RCC 7860 (cell line): ENCODE results near the gene LSS.
"Not testable (repeated sequence)": the region's sequence is repeated elsewhere in the genome, so short reads cannot be mapped to it uniquely, and the experiment has no call there.

ENCODE experiments used
- DNase-seq: peaks from one replicate; pipeline ENCODE4 v3.0.0-alpha.2; 2015; ENCODE audit warnings: low spot score
- FAIRE-seq: peaks from 2 replicates; lab custom pipeline; 2012; peaks lifted over from hg19 to GRCh38; lab: Jason Lieb, UNC

Gene LSS

DNA sequence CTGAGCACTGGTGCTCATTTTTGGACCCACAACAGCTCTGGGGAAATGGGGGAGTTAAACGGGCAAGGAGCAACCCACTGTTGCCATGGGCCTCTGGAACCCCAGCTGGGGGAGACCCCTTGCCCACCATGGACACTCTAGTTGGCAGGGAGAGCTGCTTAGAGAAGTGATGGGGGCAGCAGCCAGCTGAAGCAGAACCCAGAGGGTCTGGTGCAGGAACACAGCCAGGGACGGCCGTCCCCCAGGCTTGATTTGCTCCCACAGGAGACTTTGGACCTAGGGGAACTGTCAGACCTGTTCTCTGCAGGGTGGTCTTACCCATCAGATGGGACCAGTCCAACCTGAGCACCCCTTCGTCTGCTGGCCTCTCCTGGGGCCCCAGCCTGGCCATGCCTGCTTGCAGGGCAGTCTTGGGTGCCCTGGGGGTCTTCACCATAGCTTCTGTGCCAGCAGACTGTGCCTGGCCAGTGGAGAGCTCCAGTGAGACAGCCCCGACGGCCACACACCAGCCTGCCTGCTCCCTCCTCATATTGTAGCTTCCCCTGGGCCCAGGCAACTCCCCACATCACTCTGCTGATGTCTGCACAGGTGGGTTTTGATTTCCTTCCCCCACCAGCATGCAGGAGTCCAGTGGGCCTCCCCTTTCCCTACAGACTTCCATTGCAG lies 55.6 kb downstream of the LSS start:
- no peak for FAIRE-seq
- no peak for DNase-seq

DNA sequence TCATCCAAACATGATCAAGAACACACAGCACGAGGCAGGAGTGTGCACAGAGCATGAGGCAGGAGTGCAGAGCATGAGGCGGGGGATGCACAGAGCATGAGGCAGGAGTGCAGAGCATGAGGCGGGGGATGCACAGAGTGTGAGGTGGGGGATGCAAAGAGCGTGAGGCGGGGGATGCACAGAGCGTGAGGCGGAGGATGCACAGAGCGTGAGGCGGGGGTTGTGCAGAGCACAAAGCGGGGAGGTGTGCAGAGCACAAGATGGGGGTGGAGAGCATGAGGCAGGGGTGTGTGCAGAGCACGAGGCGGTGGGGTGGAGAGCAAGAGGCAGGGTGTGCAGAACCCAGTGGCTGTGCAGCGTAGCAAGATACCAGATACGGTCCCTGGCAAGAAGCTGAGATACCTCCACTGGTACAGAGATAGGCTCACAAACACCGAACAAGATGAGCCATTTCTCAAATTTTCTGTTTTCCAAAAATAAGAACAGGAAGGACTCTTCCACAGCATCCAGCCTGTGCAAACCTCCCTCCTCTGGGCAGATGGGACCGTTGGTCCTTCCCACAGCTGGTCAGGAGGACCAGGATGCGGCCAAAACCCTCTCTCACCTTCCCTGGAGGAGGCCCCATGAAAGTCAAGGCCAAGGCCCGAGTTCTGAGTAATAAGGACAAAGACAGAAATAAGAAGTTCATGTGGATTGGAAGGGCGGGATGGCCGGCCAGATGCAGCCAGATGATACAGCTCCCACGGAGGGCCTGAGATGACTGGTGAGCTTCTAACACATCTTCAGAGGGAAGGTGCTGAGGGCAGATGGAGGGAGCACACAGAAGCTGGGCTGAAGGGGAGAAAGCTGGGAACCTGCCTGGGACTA lies 56.3 kb downstream of the LSS start:
- no peak for FAIRE-seq
- DNase-seq, result no peak

- DNase-seq (no peak), FAIRE-seq (no peak)
Measured at GRCh38 chr21:46171585-46171984, 57.0 kb downstream of the LSS start.

GRCh38 chr21:46170436-46171193 lies 58.0 kb downstream of the LSS start:
- FAIRE-seq, DNase-seq: not testable (repeated sequence)

DNA sequence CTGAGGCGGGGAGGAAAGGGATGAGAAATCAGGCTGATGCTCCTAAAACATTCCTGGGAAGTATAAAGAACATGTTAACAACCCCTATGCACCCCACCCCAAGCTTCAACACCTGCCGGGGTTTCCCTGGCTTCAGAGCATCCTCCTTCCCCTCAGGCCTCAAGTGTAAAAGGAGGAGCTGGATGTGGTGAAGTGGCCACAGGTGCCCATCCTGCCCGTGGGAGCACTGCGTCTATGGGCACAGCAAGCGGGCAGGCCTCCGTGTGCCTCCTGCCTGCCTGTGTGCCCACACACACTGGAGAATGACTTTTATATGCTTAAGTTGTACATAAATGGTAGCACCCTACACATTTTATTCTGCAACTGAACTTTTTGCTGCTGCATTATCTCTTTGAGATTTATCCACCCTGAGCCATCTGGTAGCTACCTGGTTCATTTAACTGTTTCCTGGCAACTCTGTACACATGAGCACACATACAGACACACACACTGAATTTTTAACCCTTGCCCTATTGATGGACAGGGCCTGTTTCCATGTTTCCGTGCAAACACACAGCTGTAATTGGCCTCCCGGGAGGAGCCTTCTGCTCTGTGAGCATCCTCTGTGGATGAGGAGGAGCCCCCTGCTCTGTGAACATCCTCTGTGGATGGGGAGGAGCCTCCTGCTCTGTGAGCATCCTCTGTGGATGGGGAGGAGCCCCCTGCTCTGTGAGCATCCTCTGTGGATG lies 59.8 kb downstream of the LSS start:
- DNase-seq (no peak), FAIRE-seq (no peak)

- DNase-seq, result no peak
- FAIRE-seq, result no peak
Measured at GRCh38 chr21:46168238-46168637, 60.3 kb downstream of the LSS start.

DNA sequence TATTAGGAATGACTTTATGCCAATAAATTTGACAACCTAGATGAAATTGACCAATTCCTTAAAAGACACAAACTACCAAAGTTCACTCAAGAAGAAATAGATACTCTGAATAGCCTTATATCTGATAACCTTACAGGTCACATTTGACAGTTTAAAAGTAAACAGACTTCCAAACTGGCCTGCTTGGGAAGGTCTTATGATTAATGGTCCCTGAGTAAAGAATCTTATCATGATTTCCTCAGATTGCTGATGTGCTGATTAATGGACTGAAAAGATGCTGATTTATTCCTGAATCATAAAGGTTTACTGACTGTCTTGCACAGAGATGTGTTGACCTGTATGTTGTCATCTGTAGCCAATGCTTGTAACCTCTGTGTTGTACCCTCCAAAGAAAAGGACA lies 63.5 kb downstream of the LSS start:
- FAIRE-seq, result no peak
- DNase-seq, result no peak

DNA sequence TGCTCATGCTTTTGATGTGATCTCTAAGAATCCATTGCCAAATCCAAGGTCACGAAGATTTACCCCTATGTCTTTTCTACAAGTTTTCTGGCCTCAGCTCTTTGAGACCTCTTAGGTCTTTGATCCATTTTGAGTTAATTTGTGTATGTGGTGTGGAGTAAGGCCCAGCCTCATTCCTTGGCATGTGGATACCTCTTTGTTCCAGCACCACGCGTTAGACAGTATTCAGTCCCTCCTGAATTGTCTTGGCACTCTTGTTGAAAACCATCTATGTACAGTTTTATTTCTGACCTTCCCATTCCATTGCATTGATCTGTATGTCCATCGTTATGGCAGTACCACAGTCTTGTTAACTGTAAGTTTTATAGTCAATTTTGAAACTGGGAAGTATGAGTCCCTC lies 65.2 kb downstream of the LSS start:
- DNase-seq (no peak), FAIRE-seq (no peak)

GRCh38 chr21:46161633-46162592 lies 66.7 kb downstream of the LSS start:
- DNase-seq (no peak), FAIRE-seq (no peak)

DNA sequence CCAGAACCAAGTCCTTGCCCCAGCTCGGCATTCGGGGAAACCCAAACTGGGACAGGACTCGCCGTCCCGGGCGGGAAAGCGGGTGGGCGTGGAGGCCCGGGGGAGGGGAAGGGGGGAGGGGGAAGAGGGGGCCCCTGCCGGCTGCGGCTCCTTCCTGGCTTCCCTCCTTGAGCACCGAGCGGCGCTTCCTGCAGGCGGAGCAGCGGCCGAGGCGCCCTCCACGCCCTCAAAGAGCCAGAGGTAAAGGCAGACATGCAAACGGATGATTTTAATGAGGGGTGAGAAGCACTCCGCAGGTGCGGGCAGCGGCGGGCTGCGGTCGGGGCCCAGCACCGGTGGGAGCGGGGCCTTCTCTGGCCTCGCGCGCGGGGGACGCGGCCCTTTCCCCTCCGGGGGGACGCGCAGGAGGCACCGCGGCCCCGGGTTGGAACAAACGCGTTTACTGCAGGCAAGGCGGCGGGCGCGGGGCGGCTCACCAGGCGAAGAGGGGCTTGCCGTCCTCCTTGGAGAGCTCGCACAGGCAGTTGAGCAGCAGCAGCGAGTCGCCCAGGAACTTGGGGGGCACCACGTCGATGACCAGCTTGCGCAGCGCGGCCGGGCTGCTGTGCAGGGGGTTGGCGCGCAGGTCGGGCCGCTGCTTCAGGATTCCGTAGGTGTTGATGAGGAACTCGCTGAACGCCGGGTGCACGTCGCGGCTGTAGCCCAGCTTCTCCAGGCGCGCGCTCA lies 67.5 kb downstream of the LSS start:
- DNase-seq, result no peak
- FAIRE-seq, result no peak

- FAIRE-seq (no peak), DNase-seq (no peak)
Measured at GRCh38 chr21:46160657-46160906, 68.0 kb downstream of the LSS start.

DNA sequence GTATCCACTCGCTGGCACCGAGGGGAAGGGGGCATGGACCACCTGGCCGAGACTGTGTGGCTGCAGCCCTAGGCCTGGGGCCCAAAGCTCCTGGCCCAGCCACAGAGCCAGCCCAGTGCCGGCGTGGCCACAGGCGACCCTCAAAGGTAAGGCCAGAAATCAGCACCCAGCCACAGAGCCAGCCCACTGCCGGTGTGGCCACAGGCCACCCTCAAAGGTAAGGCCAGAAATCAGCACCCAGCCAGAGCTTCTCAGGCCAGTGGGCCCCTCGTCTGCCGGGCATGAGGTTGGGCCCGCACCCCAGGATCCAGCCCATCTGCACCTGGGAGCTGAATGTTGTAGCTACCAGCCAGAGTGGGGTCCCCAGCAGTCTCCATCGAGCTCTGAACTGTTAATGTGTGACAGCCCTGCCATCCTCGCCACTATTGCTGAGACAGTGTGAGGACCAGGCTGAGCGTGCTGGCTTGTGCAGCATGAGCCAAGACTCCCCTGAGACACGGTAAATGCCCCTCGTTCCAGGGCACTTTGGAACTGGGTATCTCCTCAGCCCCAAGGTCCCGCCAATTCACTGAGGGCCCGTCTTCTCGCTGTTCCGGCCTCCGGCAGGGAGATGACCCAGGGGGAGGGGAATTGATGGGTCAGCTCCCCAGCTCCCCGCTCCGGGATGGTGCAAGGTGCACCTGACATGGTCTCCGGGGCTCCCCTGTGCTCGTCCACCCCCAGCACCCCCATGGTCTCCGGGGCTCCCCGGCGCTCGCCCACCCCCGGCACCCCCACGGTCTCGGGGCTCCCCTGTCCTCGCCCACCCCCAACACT lies 68.5 kb downstream of the LSS start:
- no peak for DNase-seq
- FAIRE-seq, result no peak

GRCh38 chr21:46159390-46159789 lies 69.2 kb downstream of the LSS start:
- FAIRE-seq (no peak), DNase-seq (no peak)

GRCh38 chr21:46158666-46159300 lies 69.8 kb downstream of the LSS start:
- DNase-seq (no peak), FAIRE-seq (no peak)

- DNase-seq (no peak), FAIRE-seq (no peak)
Measured at GRCh38 chr21:46157987-46158451, 70.6 kb downstream of the LSS start.

- no peak for FAIRE-seq
- no peak for DNase-seq
Measured at GRCh38 chr21:46157396-46157986, 71.1 kb downstream of the LSS start.

DNA sequence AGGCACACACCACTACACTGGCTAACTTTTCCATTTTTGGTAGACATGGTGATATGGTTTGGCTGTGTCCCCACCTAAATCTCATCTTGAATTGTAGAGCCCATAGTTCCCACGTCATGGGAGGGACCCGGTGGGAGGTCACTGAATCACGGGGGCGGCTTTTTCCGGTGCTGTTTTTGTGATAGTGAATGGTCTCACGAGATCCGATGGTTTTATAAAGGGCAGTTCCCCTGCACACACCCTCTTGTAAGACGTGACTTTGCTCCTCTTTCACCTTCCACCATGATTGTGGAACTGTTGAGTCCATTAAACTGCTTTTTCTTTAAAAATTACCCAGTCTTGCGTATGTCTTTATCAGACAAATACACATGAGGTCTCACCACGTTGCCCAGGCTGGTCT lies 71.9 kb downstream of the LSS start:
- DNase-seq (no peak), FAIRE-seq (no peak)

- FAIRE-seq, result no peak
- no peak for DNase-seq
Measured at GRCh38 chr21:46156378-46156645, 72.3 kb downstream of the LSS start.
